Inflammatory macrophage (primary cell): ENCODE data around the gene METTL21C.

Experiments
- DNase-seq, 2 donors: peaks; one replicate each; pipeline ENCODE4 v3.0.0-alpha.2; 2020 to 2022

Gene METTL21C

DNA sequence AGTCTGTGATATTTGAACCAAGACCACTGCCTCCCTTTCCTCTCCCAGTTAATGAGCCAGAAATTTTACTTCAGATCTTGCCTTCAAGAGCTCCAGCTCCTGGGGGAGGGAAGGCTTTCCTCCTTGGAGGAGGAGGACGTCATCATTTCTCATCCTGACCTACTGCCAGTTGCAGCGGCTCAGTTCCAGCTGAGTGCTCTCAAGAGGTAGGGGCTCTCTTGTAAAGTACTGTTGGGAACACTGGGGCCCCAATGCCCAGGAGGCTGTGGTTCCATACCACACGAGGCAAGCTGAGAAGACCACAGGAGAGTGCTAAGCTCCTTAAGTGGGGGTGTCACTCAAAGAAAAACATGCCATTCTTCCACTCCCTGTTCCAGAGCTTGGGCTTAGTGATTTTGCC, 36.2 kb downstream of the METTL21C start:
- no peak for DNase-seq

- DNase-seq: no peak
These were observed 37.2 kb downstream of the METTL21C start for GRCh38 chr13:102657630-102658029.

DNA sequence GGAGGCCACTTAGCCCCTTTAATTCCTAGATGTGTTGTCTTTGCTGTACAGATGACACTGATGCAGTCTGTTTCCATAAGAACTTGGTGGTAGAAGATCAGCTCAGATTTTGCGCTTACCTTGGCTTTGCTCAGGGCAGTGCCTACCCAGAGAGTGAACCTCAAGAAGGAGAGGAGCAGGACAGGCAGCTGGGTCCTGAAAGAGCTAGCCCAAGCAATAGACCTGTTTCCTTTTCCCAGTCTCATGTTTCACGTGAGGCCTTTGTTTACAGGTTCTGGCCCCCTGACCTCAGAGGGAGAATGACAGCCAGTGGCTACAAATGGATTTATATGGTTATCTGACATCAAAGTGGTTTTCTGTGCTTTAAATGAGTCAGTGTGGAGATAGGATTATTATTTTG, 40.1 kb downstream of the METTL21C start:
- no peak for DNase-seq

- DNase-seq: no peak
These were observed 43.0 kb downstream of the METTL21C start for GRCh38 chr13:102651892-102652291.

DNA sequence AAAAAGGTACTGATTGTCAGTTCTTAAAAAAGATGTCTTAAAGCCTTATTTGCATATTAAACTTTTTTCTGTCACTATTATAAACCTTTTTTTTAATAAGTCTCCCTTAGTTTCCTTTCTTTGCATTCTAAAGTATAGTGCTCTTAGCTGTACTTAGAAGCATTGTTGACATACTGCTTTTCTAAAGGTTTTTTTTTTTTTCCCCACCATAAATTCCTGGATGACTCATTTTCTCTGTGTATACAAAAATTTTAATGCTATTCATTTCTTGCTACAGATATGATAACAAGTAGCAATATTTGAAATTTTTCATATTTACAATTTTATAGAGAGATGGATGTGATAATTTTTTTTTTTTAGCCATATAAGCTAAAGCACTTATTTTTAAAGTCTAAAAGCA, 43.5 kb downstream of the METTL21C start:
- DNase-seq: no peak

DNA sequence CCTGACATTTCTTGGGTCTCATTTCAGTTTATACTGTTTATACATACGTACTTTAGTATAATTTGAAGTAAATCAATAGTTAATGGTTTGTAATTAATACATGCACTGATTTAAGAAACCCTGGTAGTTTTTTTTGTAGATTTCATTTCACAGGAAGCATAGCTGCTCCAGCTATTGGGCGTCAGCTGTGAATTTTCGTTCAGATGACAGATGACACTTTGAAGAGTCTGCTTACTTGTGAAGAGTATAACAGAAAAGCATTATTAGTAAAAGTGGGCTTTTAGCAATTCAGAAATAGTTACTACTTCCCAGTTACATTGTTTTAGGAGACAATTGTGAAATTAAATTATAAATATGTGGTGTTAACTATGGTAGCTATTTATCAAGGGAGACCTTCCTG, 44.4 kb downstream of the METTL21C start:
- no peak for DNase-seq

GRCh38 chr13:102648046-102648445, 46.8 kb downstream of the METTL21C start:
- DNase-seq: no peak

DNA sequence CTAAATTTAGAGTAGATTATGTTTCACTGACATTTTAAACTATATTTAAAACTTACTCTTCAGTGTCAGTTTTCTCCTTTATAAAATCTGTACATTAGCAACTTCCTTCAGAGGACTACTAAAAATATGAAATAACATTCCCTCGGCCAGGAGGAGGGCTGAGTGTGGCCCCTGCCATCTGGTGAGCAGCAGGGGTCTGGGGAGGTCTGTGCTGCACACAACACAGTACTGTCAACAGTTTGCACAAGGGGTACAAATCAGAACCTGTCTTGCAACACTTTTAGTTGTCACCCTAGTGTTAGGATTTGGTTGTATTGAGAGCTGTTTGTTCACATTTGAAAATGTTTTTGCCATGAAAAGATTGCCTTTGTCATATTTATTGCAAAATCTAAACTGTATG, 49.1 kb downstream of the METTL21C start:
- DNase-seq: no peak

DNA sequence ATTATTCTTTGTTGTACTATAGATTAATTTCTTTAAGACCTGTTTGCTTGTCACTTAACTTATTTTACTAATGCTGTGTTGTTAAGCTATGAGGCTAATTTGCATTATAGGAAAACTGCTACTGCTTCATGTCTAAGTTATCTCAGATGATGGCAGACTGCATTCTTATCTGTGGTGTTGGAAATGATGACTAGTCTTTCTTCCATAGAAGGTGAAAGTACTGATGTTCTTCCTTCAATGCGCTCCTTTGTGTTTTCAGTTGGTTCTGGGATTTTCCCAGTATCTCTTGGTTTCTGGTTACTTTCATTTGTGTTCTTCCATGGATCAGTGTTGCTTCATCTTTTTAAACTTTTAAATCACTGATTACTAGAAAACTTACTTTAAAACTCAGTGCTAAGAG, 51.2 kb downstream of the METTL21C start:
- DNase-seq: no peak

DNA sequence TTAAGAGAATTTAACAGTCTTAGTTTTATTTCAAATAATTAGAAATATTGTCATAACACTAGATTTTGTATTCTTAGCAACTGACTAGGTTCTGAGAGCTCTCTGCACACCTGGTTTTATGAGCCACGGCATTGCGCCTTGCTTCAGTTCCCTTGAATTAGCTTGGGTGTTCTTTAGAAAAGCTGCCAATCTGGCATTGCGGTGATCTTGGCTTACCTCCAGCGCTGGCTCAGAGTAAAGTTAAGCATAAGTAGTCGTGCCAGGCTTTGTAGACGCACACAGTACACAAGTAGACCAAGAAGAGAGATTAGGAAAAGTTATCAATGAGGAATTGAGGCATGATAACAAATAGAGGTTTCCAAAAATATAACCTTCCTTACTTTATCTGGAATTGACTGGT, 52.4 kb downstream of the METTL21C start:
- no peak for DNase-seq

GRCh38 chr13:102642029-102642428, 52.8 kb downstream of the METTL21C start:
- DNase-seq: no peak

DNA sequence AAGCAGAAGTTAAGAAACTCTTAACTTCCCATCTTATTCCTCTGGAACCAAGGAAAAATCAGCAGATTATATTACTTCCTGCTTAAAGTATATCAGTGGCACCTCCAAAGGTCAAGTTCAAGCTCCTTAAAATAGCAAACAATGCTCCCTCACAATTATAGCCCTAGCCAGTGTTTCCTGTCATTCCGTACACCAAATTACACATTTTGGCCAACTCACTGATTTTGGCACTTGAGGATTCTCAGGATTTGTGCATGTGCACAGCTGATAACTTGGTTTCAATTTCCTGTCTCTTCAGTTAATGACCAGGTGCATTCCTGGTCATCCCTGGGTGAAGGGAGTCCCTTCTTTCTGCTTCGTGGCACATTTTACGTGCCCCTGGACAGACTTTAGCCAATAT, 56.1 kb downstream of the METTL21C start:
- no peak for DNase-seq
